ENCODE measurements around the gene SNX24.

Gene SNX24

DNA sequence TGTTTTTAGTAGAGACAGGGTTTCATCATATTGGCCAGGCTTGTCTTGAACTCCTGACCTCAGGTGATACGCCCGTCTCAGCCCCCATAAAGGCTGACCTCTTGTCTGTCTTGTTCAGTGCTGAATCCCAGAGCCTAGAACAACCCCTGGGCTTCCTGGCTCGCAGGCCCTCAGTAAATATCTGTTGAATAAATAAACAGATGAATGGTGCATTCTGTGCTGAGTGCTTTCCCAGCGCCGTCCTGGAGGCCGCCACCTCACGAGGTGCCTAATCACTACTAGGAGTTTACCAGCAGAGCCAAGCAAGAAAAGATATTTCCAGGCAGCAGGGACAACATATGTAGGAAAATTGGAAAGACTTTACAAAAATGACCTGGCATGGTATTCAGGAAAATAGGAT is 88.5 kb downstream of the SNX24 start:
- DNase-seq (ENCODE audit: low spot score): no peak
- POLR2A ChIA-PET (ENCODE audit: low non-redundant PET): no interaction called here
- CTCF ChIA-PET: no interaction called here
- no peak overlapping the region for H3K27ac ChIP-seq
- TF ChIP-seq CTCF (conservative IDR thresholded peaks at IDR 0.05; ENCODE audit: low read depth): no peak

DNA sequence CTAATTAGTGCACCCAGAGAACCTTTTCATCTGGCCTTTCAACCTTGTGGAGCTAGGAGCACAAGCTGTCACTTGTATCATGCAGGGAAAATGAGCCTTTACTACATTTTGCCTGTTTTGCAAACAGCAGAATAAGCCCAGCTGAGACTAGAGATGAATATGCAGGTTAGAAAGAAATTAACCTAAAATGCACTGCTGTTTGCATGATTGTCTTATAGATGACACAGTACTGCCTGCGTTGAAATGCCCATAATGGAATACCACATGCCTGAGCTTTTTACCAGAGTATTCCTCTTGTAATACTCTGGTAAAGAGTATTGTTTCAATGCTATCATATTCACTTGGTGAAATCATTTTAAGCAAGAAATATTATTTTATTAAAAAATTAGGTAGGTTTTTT is 90.7 kb downstream of the SNX24 start:
- ChIA-PET POLR2A (ENCODE audit: low non-redundant PET) (no interaction called here), CTCF (interaction anchor here (0.7 kb wide), 1 partner anchor 199 kb away, joined by 3 read pairs; no protein-coding TSS in a partner anchor)
- TF ChIP-seq CTCF (conservative IDR thresholded peaks at IDR 0.05; ENCODE audit: low read depth): no peak
- no peak overlapping the region for H3K27ac ChIP-seq
- DNase-seq (ENCODE audit: low spot score): no peak

- POLR2A ChIA-PET (ENCODE audit: low non-redundant PET): no interaction called here
- TF ChIP-seq CTCF (conservative IDR thresholded peaks at IDR 0.05; ENCODE audit: low read depth): no peak
- no peak overlapping the region for H3K27ac ChIP-seq
- CTCF ChIA-PET: no interaction called here
- no peak for DNase-seq (ENCODE audit: low spot score)
These were observed 92.5 kb downstream of the SNX24 start for GRCh38 chr5:122937914-122938313.

DNA sequence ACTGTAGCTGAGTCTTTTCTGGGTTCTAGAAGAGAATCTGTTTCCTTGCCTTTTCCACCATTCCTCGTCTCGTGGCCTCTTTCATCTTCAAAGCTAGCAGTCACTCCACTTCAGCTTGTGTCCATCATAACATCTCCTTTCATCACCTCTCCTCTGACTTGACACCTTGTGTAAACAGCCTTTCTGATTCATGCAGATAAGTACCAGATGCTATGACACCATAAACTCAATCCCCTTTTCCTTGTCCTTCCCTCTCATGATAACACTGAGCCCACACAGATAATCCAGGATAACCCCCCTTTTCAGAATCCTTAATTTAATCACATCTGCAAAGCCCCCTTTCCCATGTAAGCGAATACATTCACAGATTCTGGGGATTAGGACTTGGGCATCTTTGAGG is 95.5 kb downstream of the SNX24 start:
- DNase-seq (ENCODE audit: low spot score): no peak
- CTCF ChIA-PET: interaction anchor here (0.5 kb wide), 1 partner anchor 94 kb away, joined by 3 read pairs; no protein-coding TSS in a partner anchor
- POLR2A ChIA-PET (ENCODE audit: low non-redundant PET): no interaction called here
- H3K27ac ChIP-seq: no peak overlapping the region
- no peak for TF ChIP-seq CTCF (conservative IDR thresholded peaks at IDR 0.05; ENCODE audit: low read depth)

GRCh38 chr5:122941737-122942136 is 96.3 kb downstream of the SNX24 start:
- DNase-seq (ENCODE audit: low spot score): no peak
- no peak overlapping the region for H3K27ac ChIP-seq
- TF ChIP-seq CTCF (conservative IDR thresholded peaks at IDR 0.05; ENCODE audit: low read depth): no peak
- ChIA-PET POLR2A (ENCODE audit: low non-redundant PET) (no interaction called here), CTCF (interaction anchor here (0.6 kb wide), 2 partner anchors 199 to 206 kb away, joined by 3 to 5 read pairs; no protein-coding TSS in a partner anchor)

- CTCF ChIA-PET: interaction anchor here (0.5 to 0.7 kb wide), 3 partner anchors 52 to 1836 kb away, joined by 3 read pairs; no protein-coding TSS in a partner anchor
- DNase-seq (ENCODE audit: low spot score): peak; percentile 6
- no peak overlapping the region for H3K27ac ChIP-seq
- TF ChIP-seq CTCF (conservative IDR thresholded peaks at IDR 0.05; ENCODE audit: low read depth): no peak
- POLR2A ChIA-PET (ENCODE audit: low non-redundant PET): no interaction called here
These were observed 96.9 kb downstream of the SNX24 start for GRCh38 chr5:122942164-122942914.
